Neural progenitor cell (in vitro differentiated cells): Measurements from ENCODE around the gene LRRC8D. TPM values are rescaled to one million over a fixed set of nuclear protein-coding genes. Genes with fewer than 3 reads are reported as not detected.

Experiments
- DNase-seq: peaks from one replicate; pipeline ENCODE4 v3.0.0-alpha.2; 2016; ENCODE audit warnings: low spot score
- H2AFZ ChIP-seq: fragments of 200-600 bp; sonication (generic); replicated peaks from 2 replicates; pipeline ENCODE4 v1.6.1; 2016; ENCODE audit warnings: antibody characterized with exemption
- H3F3A ChIP-seq: fragments of 200-600 bp; sonication (generic); 2 replicates; pipeline ENCODE4 v1.6.1; 2016; ENCODE audit warnings: antibody characterized with exemption, low read depth
- H3K27ac ChIP-seq: fragments of 200-600 bp; sonication (generic); 2 replicates; pipeline ENCODE4 v1.5.1; 2016; ENCODE audit warnings: mild to moderate bottlenecking
- H3K27me3 ChIP-seq: fragments of 200-600 bp; sonication (generic); 2 replicates; pipeline ENCODE4 v1.6.1; 2016; ENCODE audit warnings: mild to moderate bottlenecking, moderate library complexity
- H3K36me3 ChIP-seq: fragments of 200-600 bp; sonication (generic); 2 replicates; pipeline ENCODE4 v1.5.1; 2016
- H3K4me1 ChIP-seq: fragments of 200-600 bp; sonication (generic); 2 replicates; pipeline ENCODE4 v1.6.1; 2016; ENCODE audit warnings: mixed run types
- H3K4me2 ChIP-seq: fragments of 200-600 bp; sonication (generic); 2 replicates; pipeline ENCODE4 v1.6.1; 2016
- H3K4me3 ChIP-seq: fragments of 200-600 bp; sonication (generic); 2 replicates; pipeline ENCODE4 v1.5.1; 2016
- H3K79me2 ChIP-seq: fragments of 200-600 bp; sonication (generic); 2 replicates; pipeline ENCODE4 v1.6.1; 2016; ENCODE audit warnings: low read depth
- H3K9ac ChIP-seq: fragments of 200-600 bp; sonication (generic); 2 replicates; pipeline ENCODE4 v1.6.1; 2016
- H3K9me3 ChIP-seq: fragments of 200-600 bp; sonication (generic); 2 replicates; pipeline ENCODE4 v1.5.1; 2016; ENCODE audit warnings: low read depth
- H4K20me1 ChIP-seq: fragments of 200-600 bp; sonication (generic); 2 replicates; pipeline ENCODE4 v1.6.1; 2016; ENCODE audit warnings: low read depth
- H3K27ac Mint-ChIP-seq: 3 replicates; pipeline ENCODE4 v1.8.0; 2021; ENCODE audit warnings: mixed read lengths
- H3K27me3 Mint-ChIP-seq: 2 replicates; pipeline ENCODE4 v1.8.0; 2022; ENCODE audit warnings: low read depth, mild to moderate bottlenecking, inconsistent platforms, moderate library complexity, mixed read lengths; ENCODE audit not compliant: insufficient read depth
- H3K36me3 Mint-ChIP-seq: 3 replicates; pipeline ENCODE4 v1.8.0; 2021; ENCODE audit warnings: mixed read lengths
- H3K4me1 Mint-ChIP-seq: 3 replicates; pipeline ENCODE4 v1.8.0; 2021; ENCODE audit warnings: mixed read lengths
- H3K4me3 Mint-ChIP-seq: 3 replicates; pipeline ENCODE4 v1.8.0; 2021; ENCODE audit warnings: mild to moderate bottlenecking, moderate library complexity, mixed read lengths
- H3K9me3 Mint-ChIP-seq: 3 replicates; pipeline ENCODE4 v1.8.0; 2020; ENCODE audit warnings: mixed read lengths
- CTCF ChIP-seq: fragments of 200-600 bp; sonication (generic); IDR thresholded peaks from 2 replicates; pipeline ENCODE4 v1.5.1; 2017; ENCODE audit warnings: antibody characterized with exemption, mild to moderate bottlenecking
- EZH2 ChIP-seq: fragments of 200-600 bp; sonication (generic); IDR thresholded peaks from 2 replicates; pipeline ENCODE4 v1.6.1; 2017; ENCODE audit warnings: antibody characterized with exemption, mild to moderate bottlenecking, moderate library complexity
- EZH2phosphoT487 ChIP-seq: fragments of 200-600 bp; sonication (generic); IDR thresholded peaks from 2 replicates; pipeline ENCODE4 v1.6.1; 2017; ENCODE audit warnings: antibody characterized with exemption
- total RNA-seq: library from RNA; depleted of rRNA; stranded (reverse); fragments of >200 nt; gene quantifications from 2 replicates; pipeline ENCODE4 v1.2.3, GENCODE V29; 2015; ENCODE audit warnings: low replicate concordance

Gene LRRC8D
- total RNA-seq, 1 donor from 2014 or later, result 55.7 TPM

- Mint-ChIP-seq H3K27ac (peak overlapping the region; percentile 66), H3K27me3 (no peaks in the 10 kb centered on the region), H3K4me3 (no peak overlapping the region), H3K4me1 (peaks cover 24% of the 10 kb centered on the region), H3K9me3 (no peaks in the 10 kb centered on the region), H3K36me3 (peaks cover 5% of the 10 kb centered on the region)
- no peak overlapping the region for H3K27ac ChIP-seq
- H3F3A ChIP-seq, result no peaks in the 10 kb centered on the region
- TF ChIP-seq EZH2 (no peak), EZH2phosphoT487 (no peak), CTCF (no peak)
- no peak overlapping the region for H3K4me2 ChIP-seq
- no peak overlapping the region for H3K9ac ChIP-seq
- peaks cover 15% of the 10 kb centered on the region for H3K4me1 ChIP-seq
- peaks cover 72% of the 10 kb centered on the region for H4K20me1 ChIP-seq
- H3K4me3 ChIP-seq, result no peak overlapping the region
- no peak overlapping the region for H2AFZ ChIP-seq
- no peaks in the 10 kb centered on the region for H3K36me3 ChIP-seq
- H3K27me3 ChIP-seq, result no peaks in the 10 kb centered on the region
- no peaks in the 10 kb centered on the region for H3K9me3 ChIP-seq
- no peak for DNase-seq
- peaks cover 23% of the 10 kb centered on the region for H3K79me2 ChIP-seq
Observed at GRCh38 chr1:89896105-89896942, 75.5 kb downstream of the LRRC8D start.

DNA sequence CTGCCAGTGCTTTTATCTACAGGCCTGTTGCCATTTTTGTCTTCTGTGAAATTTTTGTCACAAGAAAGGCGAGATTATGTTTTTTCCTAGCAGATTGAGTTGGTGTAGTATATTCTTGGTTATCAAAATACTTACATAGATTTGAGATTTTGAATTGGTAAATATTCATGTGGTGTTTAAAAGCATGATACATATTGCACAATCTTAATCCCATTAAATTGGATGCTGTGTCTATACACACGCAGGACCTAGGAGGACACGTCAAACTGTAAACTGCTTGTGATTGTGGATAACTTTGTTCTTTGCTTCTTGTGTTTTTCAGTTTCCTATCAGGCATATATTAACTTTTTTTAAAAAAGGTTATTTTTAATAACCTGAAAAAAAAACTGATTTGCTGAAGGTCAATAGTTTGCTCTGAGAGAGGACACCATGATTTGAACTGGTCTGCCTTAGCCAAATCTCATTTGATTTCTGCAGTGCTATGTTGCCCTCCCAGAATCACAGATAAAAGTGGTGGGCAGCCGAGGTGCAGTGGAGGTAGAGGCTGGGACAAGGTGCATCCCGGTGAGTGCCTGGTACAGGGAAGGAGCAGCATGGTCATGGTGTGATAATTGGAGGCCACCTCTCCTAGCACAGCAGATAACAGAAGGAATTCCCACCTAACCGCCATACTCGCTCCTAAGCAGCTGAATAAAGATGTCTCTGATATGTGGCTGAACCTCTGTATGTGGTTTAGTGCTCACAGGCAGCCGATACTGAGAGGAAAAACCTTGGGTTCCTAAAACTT lies 76.7 kb downstream of the LRRC8D start:
- no peaks in the 10 kb centered on the region for H3K27me3 ChIP-seq
- no peak overlapping the region for H3K9ac ChIP-seq
- no peak overlapping the region for H2AFZ ChIP-seq
- H3F3A ChIP-seq, result no peaks in the 10 kb centered on the region
- peaks cover 24% of the 10 kb centered on the region for H3K79me2 ChIP-seq
- no peak overlapping the region for H3K27ac ChIP-seq
- H3K4me1 ChIP-seq, result peaks cover 15% of the 10 kb centered on the region
- no peak overlapping the region for H3K4me2 ChIP-seq
- Mint-ChIP-seq H3K27me3 (peaks cover 1% of the 10 kb centered on the region), H3K9me3 (no peaks in the 10 kb centered on the region), H3K4me1 (peaks cover 28% of the 10 kb centered on the region), H3K36me3 (peaks cover 9% of the 10 kb centered on the region), H3K27ac (no peak overlapping the region), H3K4me3 (no peak overlapping the region)
- H3K4me3 ChIP-seq, result no peak overlapping the region
- no peaks in the 10 kb centered on the region for H3K36me3 ChIP-seq
- TF ChIP-seq EZH2 (no peak), CTCF (no peak), EZH2phosphoT487 (no peak)
- H3K9me3 ChIP-seq, result no peaks in the 10 kb centered on the region
- DNase-seq, result no peak
- peaks cover 71% of the 10 kb centered on the region for H4K20me1 ChIP-seq

- H3K27me3 Mint-ChIP-seq, result peaks cover 2% of the 10 kb centered on the region
- no peak overlapping the region for H3K27ac Mint-ChIP-seq
- Histone ChIP-seq H3K27me3 (no peaks in the 10 kb centered on the region), H3F3A (no peaks in the 10 kb centered on the region), H3K4me3 (no peak overlapping the region), H3K4me1 (peaks cover 15% of the 10 kb centered on the region), H3K4me2 (no peak overlapping the region), H3K79me2 (peaks cover 29% of the 10 kb centered on the region), H3K9ac (no peak overlapping the region), H4K20me1 (peaks cover 67% of the 10 kb centered on the region), H3K36me3 (no peaks in the 10 kb centered on the region), H2AFZ (no peak overlapping the region), H3K27ac (no peak overlapping the region), H3K9me3 (no peaks in the 10 kb centered on the region)
- no peak for DNase-seq
- H3K4me3 Mint-ChIP-seq, result no peak overlapping the region
- peaks cover 28% of the 10 kb centered on the region for H3K4me1 Mint-ChIP-seq
- no peak for TF ChIP-seq EZH2
- no peak for TF ChIP-seq EZH2phosphoT487
- TF ChIP-seq CTCF, result no peak
- no peaks in the 10 kb centered on the region for H3K9me3 Mint-ChIP-seq
- peaks cover 9% of the 10 kb centered on the region for H3K36me3 Mint-ChIP-seq
Observed at GRCh38 chr1:89898150-89898549, 77.3 kb downstream of the LRRC8D start.
